Measurements from ENCODE around the gene BABAM2. TPM values are rescaled to one million over a fixed set of nuclear protein-coding genes. Genes with fewer than 3 reads are reported as not detected.

The BABAM2 gene
- total RNA-seq, 1 donor from 2014 or later: 41.0 TPM

GRCh38 chr2:28067602-28068001 lies 177.1 kb downstream of the BABAM2 start:
- no peak for DNase-seq (ENCODE audit: extremely low spot score in 2 of 2)
- no peak overlapping the region for H3K4me3 ChIP-seq
- no peak overlapping the region for H3K27ac ChIP-seq
- no peaks in the 10 kb centered on the region for H3K27me3 ChIP-seq
- intact Hi-C loops (cut with DNase I): no loop called here
- TF ChIP-seq POLR2A (IDR thresholded peaks at IDR 0.05) (no peak), CTCF (IDR thresholded peaks at IDR 0.05) (no peak), POLR2AphosphoS5 (IDR thresholded peaks at IDR 0.05; ENCODE audit: insufficient read depth in 1 of 2, low read depth in 1 of 2) (no peak)
- H3K36me3 ChIP-seq: no peaks in the 10 kb centered on the region
- H3K9me3 ChIP-seq: no peaks in the 10 kb centered on the region
- H3K4me1 ChIP-seq: peaks cover 29% of the 10 kb centered on the region

GRCh38 chr2:28068088-28068487 lies 177.6 kb downstream of the BABAM2 start:
- TF ChIP-seq POLR2AphosphoS5 (IDR thresholded peaks at IDR 0.05; ENCODE audit: insufficient read depth in 1 of 2, low read depth in 1 of 2) (peak in 1 of 2 donors; percentile 89), CTCF (IDR thresholded peaks at IDR 0.05) (no peak), POLR2A (IDR thresholded peaks at IDR 0.05) (no peak)
- DNase-seq (ENCODE audit: extremely low spot score in 2 of 2): no peak
- Histone ChIP-seq H3K9me3 (no peaks in the 10 kb centered on the region), H3K27ac (no peak overlapping the region), H3K36me3 (no peaks in the 10 kb centered on the region), H3K4me3 (no peak overlapping the region), H3K4me1 (peaks cover 25% of the 10 kb centered on the region), H3K27me3 (no peaks in the 10 kb centered on the region)
- intact Hi-C loops (cut with DNase I): no loop called here

- intact Hi-C loops (cut with DNase I): no loop called here
- Histone ChIP-seq H3K9me3 (no peaks in the 10 kb centered on the region), H3K4me3 (no peak overlapping the region), H3K4me1 (peaks cover 20% of the 10 kb centered on the region), H3K27ac (no peak overlapping the region), H3K27me3 (no peaks in the 10 kb centered on the region), H3K36me3 (no peaks in the 10 kb centered on the region)
- DNase-seq (ENCODE audit: extremely low spot score in 2 of 2): no peak
- TF ChIP-seq POLR2A (IDR thresholded peaks at IDR 0.05): no peak
- no peak for TF ChIP-seq POLR2AphosphoS5 (IDR thresholded peaks at IDR 0.05; ENCODE audit: insufficient read depth in 1 of 2, low read depth in 1 of 2)
- no peak for TF ChIP-seq CTCF (IDR thresholded peaks at IDR 0.05)
Measured at GRCh38 chr2:28068527-28068926, 178.0 kb downstream of the BABAM2 start.

GRCh38 chr2:28071221-28071620 lies 180.7 kb downstream of the BABAM2 start:
- peaks cover 16% of the 10 kb centered on the region for H3K4me1 ChIP-seq
- H3K36me3 ChIP-seq: no peaks in the 10 kb centered on the region
- TF ChIP-seq POLR2AphosphoS5 (IDR thresholded peaks at IDR 0.05; ENCODE audit: insufficient read depth in 1 of 2, low read depth in 1 of 2) (no peak), CTCF (IDR thresholded peaks at IDR 0.05) (no peak), POLR2A (IDR thresholded peaks at IDR 0.05) (no peak)
- no peaks in the 10 kb centered on the region for H3K27me3 ChIP-seq
- DNase-seq (ENCODE audit: extremely low spot score in 2 of 2): no peak
- H3K4me3 ChIP-seq: no peak overlapping the region
- intact Hi-C loops (cut with DNase I): no loop called here
- no peaks in the 10 kb centered on the region for H3K9me3 ChIP-seq
- H3K27ac ChIP-seq: no peak overlapping the region

GRCh38 chr2:28074137-28074536 lies 183.6 kb downstream of the BABAM2 start:
- no peaks in the 10 kb centered on the region for H3K9me3 ChIP-seq
- peaks cover 16% of the 10 kb centered on the region for H3K4me1 ChIP-seq
- H3K27ac ChIP-seq: no peak overlapping the region
- no peak for DNase-seq (ENCODE audit: extremely low spot score in 2 of 2)
- H3K4me3 ChIP-seq: no peak overlapping the region
- TF ChIP-seq POLR2A (IDR thresholded peaks at IDR 0.05) (no peak), CTCF (IDR thresholded peaks at IDR 0.05) (no peak), POLR2AphosphoS5 (IDR thresholded peaks at IDR 0.05; ENCODE audit: insufficient read depth in 1 of 2, low read depth in 1 of 2) (no peak)
- intact Hi-C loops (cut with DNase I): no loop called here
- no peaks in the 10 kb centered on the region for H3K36me3 ChIP-seq
- H3K27me3 ChIP-seq: no peaks in the 10 kb centered on the region

Measured in vagina (tissue), 2 donors.